ENCODE measurements around the gene CHSY1.

DNA sequence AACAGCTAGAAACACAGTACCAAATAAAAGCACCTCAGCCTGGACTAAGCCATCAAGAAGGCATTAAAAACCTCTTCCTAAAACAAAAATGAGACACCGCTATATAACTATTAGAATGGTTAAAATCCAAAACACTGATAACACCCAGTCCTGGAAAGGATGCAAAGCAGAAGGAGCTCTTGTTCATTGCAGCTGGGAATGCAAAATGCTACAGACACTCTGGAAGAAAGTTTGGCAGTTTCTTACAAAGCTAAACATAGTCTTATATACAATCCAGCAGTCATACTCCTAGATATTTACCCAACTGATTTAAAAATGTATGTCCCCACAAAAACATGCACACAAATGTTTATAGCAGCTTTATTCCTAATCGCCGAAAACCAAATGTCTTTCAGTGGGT, 35.7 kb downstream of the CHSY1 start:
- TF ChIP-seq, protein P1, sequence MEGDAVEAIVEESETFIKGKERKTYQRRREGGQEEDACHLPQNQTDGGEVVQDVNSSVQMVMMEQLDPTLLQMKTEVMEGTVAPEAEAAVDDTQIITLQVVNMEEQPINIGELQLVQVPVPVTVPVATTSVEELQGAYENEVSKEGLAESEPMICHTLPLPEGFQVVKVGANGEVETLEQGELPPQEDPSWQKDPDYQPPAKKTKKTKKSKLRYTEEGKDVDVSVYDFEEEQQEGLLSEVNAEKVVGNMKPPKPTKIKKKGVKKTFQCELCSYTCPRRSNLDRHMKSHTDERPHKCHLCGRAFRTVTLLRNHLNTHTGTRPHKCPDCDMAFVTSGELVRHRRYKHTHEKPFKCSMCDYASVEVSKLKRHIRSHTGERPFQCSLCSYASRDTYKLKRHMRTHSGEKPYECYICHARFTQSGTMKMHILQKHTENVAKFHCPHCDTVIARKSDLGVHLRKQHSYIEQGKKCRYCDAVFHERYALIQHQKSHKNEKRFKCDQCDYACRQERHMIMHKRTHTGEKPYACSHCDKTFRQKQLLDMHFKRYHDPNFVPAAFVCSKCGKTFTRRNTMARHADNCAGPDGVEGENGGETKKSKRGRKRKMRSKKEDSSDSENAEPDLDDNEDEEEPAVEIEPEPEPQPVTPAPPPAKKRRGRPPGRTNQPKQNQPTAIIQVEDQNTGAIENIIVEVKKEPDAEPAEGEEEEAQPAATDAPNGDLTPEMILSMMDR (IDR thresholded peaks at IDR 0.05): no peak
- TF ChIP-seq POLR2A (IDR thresholded peaks at IDR 0.05): no peak

Measured in stomach (tissue), 4 donors.